ES-I3 (cell line): ENCODE measurements around the gene LRRK1.
"Not testable (repeated sequence)": the region's sequence is repeated elsewhere in the genome, so short reads cannot be mapped to it uniquely, and the experiment has no call there.

ENCODE experiments used
- H3K36me3 ChIP-seq: 2 replicates; pipeline ENCODE4 v1.6.1; 2013; ENCODE audit warnings: mild to moderate bottlenecking, low read length, control low read depth, moderate library complexity; ENCODE audit not compliant: insufficient read depth
- H3K4me1 ChIP-seq: 2 replicates; pipeline ENCODE4 v1.6.1; 2013; ENCODE audit warnings: mild to moderate bottlenecking, control low read depth, low read length; ENCODE audit not compliant: insufficient read depth
- H3K9ac ChIP-seq: 2 replicates; pipeline ENCODE4 v1.6.1; 2013; ENCODE audit warnings: low read depth, mild to moderate bottlenecking, low read length, moderate library complexity
- H3K9me3 ChIP-seq: 2 replicates; pipeline ENCODE4 v1.6.1; 2013; ENCODE audit warnings: mild to moderate bottlenecking, low read length, moderate library complexity; ENCODE audit not compliant: control insufficient read depth, insufficient read depth

LRRK1 gene

DNA sequence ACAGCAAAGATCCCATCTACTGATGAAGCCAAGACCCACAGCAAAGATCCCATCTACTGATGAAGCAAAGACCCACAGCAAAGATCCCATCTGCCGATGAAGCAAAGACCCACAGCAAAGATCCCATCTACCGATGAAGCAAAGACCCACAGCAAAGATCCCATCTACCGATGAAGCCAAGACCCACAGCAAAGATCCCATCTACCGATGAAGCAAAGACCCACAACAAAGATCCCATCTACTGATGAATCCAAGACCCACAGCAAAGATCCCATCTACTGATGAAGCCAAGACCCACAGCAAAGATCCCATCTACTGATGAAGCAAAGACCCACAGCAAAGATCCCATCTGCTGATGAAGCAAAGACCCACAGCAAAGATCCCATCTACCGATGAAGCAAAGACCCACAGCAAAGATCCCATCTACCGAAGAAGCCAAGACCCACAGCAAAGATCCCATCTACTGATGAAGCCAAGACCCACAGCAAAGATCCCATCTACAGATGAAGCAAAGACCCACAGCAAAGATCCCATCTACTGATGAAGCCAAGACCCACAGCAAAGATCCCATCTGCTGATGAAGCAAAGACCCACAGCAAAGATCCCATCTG lies 176.7 kb downstream of the LRRK1 start:
- not testable (repeated sequence) for H3K9me3 ChIP-seq, H3K4me1 ChIP-seq, H3K36me3 ChIP-seq, H3K9ac ChIP-seq

DNA sequence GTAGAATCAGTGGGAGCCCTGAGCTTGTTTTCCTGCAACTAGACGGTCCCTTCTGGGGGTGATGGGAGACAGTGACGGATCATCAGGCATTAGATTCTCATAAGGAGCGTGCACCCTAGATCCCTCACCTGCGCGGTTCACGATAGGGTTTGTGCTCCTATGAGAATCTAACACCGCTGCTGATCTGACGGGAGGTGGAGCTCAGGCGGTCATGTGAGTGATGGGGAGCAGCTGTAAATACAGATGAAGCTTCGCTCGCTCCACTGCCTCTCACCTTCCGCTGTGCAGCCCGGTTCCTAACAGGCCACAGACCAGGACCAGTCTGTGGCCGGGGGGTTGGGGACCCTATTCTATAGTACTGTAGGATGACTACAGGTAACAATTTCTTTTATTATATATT lies 178.0 kb downstream of the LRRK1 start:
- Histone ChIP-seq H3K36me3 (no peaks in the 10 kb centered on the region), H3K9ac (no peak overlapping the region), H3K4me1 (no peaks in the 10 kb centered on the region), H3K9me3 (no peaks in the 10 kb centered on the region)

DNA sequence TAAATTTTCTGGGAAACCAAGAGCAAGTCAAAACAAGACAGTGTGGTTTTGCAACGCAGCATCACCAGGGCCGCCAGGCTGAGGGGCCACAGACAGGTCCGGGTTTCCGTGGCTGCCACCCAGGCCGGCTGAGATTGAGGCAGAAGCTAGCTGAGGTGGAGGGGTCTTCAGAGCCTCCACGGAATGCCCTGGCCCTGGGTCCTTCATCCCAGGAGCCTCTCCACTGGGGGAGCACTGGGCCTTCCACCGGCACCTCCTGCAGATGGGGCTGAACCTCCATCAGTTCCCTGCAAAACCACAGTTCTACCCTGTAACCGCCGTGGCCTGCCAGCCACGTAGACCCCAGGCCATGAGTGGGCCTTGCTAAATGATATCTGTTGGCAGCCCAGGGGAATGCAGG lies 180.0 kb downstream of the LRRK1 start:
- Histone ChIP-seq H3K9me3 (no peaks in the 10 kb centered on the region), H3K36me3 (no peaks in the 10 kb centered on the region), H3K4me1 (no peaks in the 10 kb centered on the region)

DNA sequence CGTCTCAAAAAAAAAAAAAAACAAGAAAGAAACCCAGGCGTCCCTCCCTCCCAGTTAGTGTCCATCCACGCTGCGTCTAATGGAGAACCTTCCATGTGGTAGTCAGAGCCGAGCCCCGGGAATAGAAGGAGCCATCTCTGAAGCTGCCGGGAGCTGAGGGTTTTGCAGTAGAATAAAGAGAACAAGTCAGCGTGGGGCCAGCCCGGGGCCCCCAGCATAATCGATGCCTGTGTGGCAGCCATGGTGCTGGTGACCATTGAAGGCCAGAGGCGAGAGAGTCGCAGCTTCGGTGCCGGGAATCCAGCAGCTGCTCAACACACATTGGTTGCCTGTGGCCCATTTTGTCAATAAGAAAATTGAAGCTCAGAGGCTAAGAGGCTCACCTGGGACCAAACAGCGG lies 181.0 kb downstream of the LRRK1 start:
- Histone ChIP-seq H3K36me3 (no peaks in the 10 kb centered on the region), H3K9ac (no peak overlapping the region), H3K9me3 (no peaks in the 10 kb centered on the region), H3K4me1 (peaks cover 2% of the 10 kb centered on the region; the same call in 1 of the 2 replicates)

More for the DNA sequence above, 180.0 kb downstream of the LRRK1 start:
- no peak overlapping the region for H3K9ac ChIP-seq

DNA sequence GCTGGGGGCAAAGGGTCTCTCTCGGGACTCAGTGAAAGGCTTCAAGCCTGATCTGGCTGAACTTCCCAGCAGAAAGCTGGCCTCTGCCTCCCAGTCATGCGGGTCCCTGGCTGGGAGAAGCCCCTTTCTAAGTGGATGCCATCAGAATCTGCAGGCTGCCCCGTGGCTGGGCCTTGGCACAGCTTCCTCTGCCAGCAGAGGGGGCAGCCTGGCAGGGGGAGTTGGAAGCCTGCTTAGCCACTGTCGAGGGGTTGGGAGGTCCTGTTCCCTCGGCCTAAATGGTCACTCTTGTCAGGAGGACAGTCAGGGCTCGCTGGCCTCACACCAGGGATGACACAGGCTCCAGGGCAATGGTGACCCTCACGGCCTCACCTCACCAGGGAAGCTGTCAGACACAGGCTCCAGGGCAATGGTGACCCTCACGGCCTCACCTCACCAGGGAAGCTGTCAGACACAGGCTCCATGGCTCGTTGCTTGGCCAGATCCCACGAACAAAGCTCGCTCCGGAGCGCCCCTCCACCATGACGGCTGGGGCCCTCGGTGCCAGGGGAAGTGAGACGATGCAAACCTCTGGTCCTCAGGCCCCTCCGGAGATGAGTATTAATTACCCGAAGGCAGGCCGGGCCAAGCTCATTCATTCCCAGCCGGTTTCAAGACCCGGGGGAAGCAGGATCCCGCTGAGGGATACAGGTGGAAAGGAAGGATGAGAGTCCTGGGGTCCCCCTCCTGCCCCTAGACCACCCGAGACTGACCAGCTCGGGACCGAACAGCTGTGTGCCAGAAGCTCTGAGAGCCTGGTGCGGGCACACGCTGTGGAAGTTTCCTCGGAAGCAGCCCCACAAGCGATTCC lies 181.7 kb downstream of the LRRK1 start:
- H3K9ac ChIP-seq = no peak overlapping the region
- no peaks in the 10 kb centered on the region for H3K36me3 ChIP-seq
- H3K9me3 ChIP-seq = no peaks in the 10 kb centered on the region
- H3K4me1 ChIP-seq = peaks cover 9% of the 10 kb centered on the region

DNA sequence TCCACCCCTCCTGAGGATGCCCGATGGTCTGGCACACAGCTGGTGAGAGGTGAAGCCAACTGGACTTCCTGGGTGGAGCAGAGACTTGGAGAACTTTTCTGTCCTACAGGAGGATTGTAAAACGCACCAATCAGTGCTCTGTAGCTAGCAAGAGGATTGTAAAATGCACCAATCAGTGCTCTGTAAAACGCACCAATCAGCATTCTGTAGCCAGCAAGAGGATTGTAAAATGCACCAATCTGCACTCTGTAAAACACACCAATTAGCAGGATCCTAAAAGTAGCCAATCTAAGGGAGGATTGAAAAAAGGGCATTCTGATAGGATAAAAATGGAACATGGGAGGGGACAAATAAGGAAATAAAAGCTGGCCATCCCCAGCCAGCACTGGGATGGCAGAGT lies 182.5 kb downstream of the LRRK1 start:
- Histone ChIP-seq H3K4me1 (peaks cover 13% of the 10 kb centered on the region), H3K9me3 (no peaks in the 10 kb centered on the region), H3K9ac (no peak overlapping the region), H3K36me3 (no peaks in the 10 kb centered on the region)

DNA sequence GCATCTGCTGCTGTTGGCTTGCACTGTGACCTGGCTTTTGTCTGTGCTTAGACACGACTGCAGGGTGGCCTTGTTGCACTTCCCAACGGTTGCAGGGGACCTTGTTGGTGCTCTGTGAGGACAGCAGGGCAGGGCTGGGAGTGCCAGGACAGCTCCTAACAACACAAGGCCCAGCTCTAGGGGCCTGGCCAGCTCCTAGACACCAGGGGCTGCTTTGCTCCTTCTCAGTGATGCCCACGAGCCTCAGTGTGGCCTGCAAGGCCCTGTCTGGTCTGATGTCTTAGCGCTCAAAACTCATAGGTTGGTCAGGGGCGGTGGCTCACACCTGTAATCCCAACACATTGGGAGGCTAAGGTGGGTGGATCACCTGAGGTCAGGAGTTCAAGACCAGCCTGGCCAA lies 183.6 kb downstream of the LRRK1 start:
- Histone ChIP-seq H3K36me3 (no peaks in the 10 kb centered on the region), H3K9me3 (no peaks in the 10 kb centered on the region), H3K9ac (no peak overlapping the region), H3K4me1 (peaks cover 13% of the 10 kb centered on the region)

DNA sequence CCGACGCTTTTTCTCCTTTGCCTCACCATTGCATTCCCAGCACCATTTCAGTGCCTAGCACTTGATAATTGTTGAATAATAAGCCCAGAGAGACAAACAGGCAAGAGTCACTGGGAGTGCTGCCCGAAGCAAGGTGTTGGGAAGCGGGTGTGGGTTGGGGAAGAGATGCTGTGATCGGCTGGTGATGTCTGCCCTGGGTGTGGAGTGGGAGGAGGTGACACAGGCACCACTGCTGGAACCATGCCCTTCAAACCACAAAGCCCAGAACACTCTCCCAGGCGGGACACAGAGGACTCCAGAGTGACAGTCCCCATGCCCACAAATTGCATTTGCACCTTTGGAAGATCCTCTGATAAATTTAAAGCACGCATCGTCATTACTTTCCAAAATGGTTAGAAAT lies 184.4 kb downstream of the LRRK1 start:
- Histone ChIP-seq H3K9me3 (0 out of 2 replicates have a peak, but pooled peaks cover 1% of the 10 kb centered on the region), H3K9ac (no peak overlapping the region), H3K36me3 (no peaks in the 10 kb centered on the region), H3K4me1 (peaks cover 13% of the 10 kb centered on the region)

DNA sequence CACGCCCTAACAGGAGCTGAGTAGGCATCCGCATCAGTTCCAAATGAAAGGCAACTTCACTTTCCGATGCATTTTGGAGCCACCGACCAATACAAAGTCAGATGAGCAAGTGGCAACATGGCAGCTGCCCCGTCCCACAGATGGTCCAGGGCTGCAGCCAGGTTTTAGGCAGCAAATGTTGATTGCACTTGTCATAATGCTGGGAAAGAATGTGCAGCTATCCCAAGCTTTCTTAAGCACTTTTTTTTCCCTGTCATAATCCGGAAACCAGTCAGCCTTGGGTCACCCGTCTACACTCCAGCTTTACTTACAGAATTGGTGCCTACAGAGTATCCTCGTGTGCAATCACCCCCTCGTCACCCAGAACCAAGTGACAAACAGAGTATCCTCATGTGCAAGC lies 185.0 kb downstream of the LRRK1 start:
- Histone ChIP-seq H3K9ac (no peak overlapping the region), H3K36me3 (no peaks in the 10 kb centered on the region), H3K4me1 (peaks cover 13% of the 10 kb centered on the region), H3K9me3 (0 out of 2 replicates have a peak, but pooled peaks cover 2% of the 10 kb centered on the region)

DNA sequence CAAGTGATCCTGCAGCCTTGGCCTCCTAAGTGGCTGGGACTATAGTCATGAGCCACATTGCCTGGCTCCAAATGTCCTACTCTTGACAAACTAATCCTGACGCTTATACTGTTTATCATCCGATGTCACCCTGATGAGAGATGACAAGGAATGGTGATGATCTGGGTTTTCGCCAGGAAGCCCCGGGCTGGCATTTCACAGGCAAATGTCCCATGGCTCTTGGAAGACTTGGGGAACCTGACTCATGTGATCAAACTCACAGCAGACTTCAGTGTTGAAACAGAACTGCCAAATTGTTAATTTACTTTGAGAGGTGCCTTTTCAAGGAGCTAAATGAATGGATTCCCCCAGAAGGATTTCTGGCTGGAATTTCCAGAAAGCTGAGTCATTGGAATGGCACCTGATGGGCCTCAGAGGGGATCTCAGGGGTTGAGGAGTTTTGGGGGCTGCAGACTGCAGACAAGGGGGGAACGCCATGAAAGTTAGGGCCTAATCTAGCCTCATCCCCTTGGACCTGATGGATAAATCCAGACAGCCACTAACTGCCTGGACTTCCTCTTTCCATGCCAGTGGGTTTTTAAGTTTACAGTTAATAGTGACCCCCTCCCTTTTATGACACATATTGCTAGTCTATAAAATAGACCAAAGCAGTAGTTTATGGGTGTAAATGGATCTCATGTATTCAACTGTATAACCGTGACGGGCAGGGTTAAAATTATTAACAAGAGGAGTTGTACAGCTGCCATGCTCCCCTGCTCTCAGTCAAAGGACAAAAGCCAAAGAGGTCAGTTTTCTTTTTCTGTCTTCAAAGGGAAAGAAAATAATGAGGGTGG lies 186.1 kb downstream of the LRRK1 start:
- H3K9me3 ChIP-seq = 0 out of 2 replicates have a peak, but pooled peaks cover 2% of the 10 kb centered on the region
- H3K4me1 ChIP-seq = peaks cover 13% of the 10 kb centered on the region
- no peak overlapping the region for H3K9ac ChIP-seq
- no peaks in the 10 kb centered on the region for H3K36me3 ChIP-seq

DNA sequence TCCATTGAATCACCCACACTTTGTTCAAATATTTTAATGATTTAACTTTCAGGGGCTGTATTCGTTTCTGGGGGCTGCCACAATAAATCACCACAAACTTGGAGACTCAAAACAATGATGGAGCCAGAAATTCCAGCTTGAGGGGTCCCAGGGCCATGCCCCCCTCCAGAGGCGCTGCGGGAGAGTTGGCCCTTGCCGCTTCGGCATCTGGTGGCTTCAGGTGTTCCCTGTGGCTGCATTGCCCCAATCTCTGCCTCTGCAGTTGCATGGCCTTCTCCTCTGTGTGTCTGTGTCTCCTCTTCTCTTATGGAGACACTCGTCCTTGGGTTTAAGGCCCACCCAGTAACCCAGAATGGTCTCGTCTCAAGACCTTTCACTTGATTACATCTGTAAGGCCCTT lies 187.9 kb downstream of the LRRK1 start:
- Histone ChIP-seq H3K36me3 (no peaks in the 10 kb centered on the region), H3K4me1 (peaks cover 13% of the 10 kb centered on the region), H3K9me3 (0 out of 2 replicates have a peak, but pooled peaks cover 2% of the 10 kb centered on the region), H3K9ac (no peak overlapping the region)

DNA sequence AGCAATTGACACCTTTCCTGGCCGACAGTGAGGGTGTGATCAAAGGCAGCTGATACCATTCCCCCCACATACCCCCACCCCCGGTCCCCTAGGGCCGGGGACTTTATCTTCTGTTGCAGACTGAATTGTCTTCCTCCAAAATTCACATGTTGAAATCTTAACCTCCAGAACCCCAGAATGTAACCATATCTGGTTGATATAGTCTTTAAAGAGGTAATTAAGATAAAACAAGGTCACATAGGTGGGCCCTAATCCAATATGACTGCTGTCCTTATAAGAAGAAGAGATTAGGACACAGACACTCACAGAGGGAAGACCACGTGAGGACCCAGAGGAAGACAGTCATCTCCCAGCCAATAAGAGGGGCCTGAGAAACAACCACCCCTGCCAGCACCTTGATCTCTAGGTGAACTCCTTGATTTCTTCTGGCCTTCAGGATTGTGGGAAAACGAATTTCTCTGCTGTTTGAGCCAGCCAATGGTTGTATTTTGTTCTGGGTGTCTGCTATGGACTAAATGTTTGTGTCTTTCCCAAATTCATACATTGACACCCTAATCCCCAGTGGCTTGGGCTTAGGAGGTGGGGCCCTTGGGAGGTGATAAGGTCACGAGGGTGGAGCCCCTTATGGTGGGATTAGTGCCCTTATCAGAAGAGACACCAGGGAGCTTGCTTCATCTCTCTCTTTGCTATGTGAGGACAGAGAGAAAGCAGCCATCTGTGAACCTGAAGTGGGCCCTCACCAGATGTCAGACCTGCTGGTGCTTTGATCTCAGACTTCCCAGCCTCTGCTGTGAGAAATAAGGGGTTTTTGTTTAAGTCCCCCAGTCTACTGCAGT lies 188.7 kb downstream of the LRRK1 start:
- peaks cover 13% of the 10 kb centered on the region for H3K4me1 ChIP-seq
- 0 out of 2 replicates have a peak, but pooled peaks cover 2% of the 10 kb centered on the region for H3K9me3 ChIP-seq
- no peak overlapping the region for H3K9ac ChIP-seq
- H3K36me3 ChIP-seq = no peaks in the 10 kb centered on the region

DNA sequence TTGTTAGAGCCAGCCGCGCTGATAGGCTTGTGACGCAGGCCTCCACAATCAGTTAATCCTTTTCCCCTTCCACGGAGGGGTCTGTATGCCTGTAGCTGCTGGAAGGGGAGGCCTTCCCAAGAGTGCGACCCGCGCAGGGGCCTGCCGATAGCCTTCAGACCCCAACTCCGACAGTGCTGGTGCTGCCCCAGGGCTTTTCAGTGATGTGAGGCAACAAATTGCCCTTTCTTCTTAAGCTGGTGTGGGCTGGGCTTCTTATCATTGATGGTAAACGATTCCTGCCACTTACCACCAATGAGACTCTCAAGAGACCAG lies 189.3 kb downstream of the LRRK1 start:
- H3K36me3 ChIP-seq = no peaks in the 10 kb centered on the region
- 0 out of 2 replicates have a peak, but pooled peaks cover 2% of the 10 kb centered on the region for H3K9me3 ChIP-seq
- H3K9ac ChIP-seq = no peak overlapping the region
- peaks cover 13% of the 10 kb centered on the region for H3K4me1 ChIP-seq

DNA sequence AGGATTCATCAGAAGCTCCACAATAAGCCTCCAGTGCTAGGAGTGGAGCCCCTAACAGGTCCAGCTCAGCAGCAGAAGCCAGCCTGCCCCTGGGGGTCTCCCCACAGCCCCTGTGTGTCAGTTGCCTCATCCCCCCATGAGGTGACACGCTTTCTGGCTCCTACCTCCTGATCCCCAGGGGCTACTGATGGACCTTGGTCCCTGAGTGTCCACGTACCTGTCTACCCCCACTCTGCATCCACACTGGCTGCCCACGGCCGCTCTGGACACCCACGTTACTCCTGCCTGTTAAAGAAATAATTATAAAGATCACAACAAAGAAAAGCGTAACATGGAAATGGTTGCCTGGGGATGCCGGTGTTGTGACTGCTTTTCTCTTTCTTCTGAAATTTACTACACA lies 189.6 kb downstream of the LRRK1 start:
- Histone ChIP-seq H3K9me3 (0 out of 2 replicates have a peak, but pooled peaks cover 2% of the 10 kb centered on the region), H3K4me1 (peaks cover 13% of the 10 kb centered on the region), H3K36me3 (no peaks in the 10 kb centered on the region), H3K9ac (no peak overlapping the region)
